ENCODE data around the gene PAMR1.

DNA sequence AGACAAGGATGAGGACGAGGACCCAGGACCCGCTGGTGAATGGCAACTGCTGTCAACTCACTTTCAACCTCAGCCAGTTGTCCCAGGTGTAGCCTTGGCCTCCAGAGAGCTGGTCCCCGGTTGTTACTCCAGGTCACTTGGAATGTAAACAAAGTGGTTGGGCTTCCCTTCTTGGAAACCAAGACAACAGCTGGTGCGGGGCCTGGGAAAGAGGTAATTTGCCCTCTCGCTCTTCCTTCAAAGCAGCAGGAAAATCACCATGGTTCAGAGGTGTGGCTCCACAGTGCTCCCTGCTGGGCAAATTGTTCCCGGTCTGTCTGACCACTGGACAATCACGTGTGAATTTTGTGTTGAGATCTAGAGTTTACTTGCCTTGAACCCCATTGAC lies 121.0 kb downstream of the PAMR1 start:
- TF ChIP-seq POLR2AphosphoS5 (IDR thresholded peaks at IDR 0.05) (no peak), EP300 (IDR thresholded peaks at IDR 0.05) (no peak)
- TF ChIP-seq, protein P1, sequence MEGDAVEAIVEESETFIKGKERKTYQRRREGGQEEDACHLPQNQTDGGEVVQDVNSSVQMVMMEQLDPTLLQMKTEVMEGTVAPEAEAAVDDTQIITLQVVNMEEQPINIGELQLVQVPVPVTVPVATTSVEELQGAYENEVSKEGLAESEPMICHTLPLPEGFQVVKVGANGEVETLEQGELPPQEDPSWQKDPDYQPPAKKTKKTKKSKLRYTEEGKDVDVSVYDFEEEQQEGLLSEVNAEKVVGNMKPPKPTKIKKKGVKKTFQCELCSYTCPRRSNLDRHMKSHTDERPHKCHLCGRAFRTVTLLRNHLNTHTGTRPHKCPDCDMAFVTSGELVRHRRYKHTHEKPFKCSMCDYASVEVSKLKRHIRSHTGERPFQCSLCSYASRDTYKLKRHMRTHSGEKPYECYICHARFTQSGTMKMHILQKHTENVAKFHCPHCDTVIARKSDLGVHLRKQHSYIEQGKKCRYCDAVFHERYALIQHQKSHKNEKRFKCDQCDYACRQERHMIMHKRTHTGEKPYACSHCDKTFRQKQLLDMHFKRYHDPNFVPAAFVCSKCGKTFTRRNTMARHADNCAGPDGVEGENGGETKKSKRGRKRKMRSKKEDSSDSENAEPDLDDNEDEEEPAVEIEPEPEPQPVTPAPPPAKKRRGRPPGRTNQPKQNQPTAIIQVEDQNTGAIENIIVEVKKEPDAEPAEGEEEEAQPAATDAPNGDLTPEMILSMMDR (IDR thresholded peaks at IDR 0.05): peak; percentile 39 to 65 (median 48)

All from esophagus muscularis mucosa (tissue), 4 donors.